Caco-2 (cell line): Measurements from ENCODE around the gene NPAT. TPM values are rescaled to one million over a fixed set of nuclear protein-coding genes. Genes with fewer than 3 reads are reported as not detected.
A peak's percentile ranks its signal among the peaks of the same experiment; 100 is the strongest.
"Not testable (repeated sequence)": the region's sequence is repeated elsewhere in the genome, so short reads cannot be mapped to it uniquely, and the experiment has no call there.

Experiments
- BruUV-seq: library from RNA; stranded (reverse); fragments of 400-500 nt; replicated peaks from 2 replicates; lab custom pipeline; 2021; lab: Mats Ljungman, UMichigan
- CTCF ChIA-PET: fragments of 300-600 bp; sonication (Branson Sonifier 250); formaldehyde crosslinking; loops from one replicate; lab custom pipeline; 2022; ENCODE audit warnings: antibody characterized with exemption; lab: Charles Lee
- POLR2A ChIA-PET: fragments of 300-600 bp; sonication (Branson Sonifier 250); formaldehyde crosslinking; loops from one replicate; lab custom pipeline; 2022; ENCODE audit warnings: antibody characterized with exemption; lab: Charles Lee
- DNase-seq, 2 experiments: peaks; one replicate each; pipeline versions ENCODE4 v3.0.0 to v3.0.0-alpha.2; 2020 to 2022
- H3K27me3 ChIP-seq: replicated peaks from 2 replicates; pipeline ENCODE4 v1.6.0; 2011; ENCODE audit warnings: low read length; ENCODE audit not compliant: control insufficient read depth, insufficient read depth
- H3K36me3 ChIP-seq: 2 replicates; pipeline ENCODE4 v1.5.1; 2011; ENCODE audit warnings: low read length; ENCODE audit not compliant: control insufficient read depth, insufficient read depth
- H3K4me1 ChIP-seq: fragments of 250-450 bp; sonication (Bioruptor Pico); 2 replicates; pipeline ENCODE4 v1.5.1; 2020; ENCODE audit warnings: mild to moderate bottlenecking
- H3K4me3 ChIP-seq: 2 replicates; pipeline ENCODE4 v1.5.1; 2011; ENCODE audit warnings: low read depth, mild to moderate bottlenecking, control low read depth, low read length
- H3K9me3 ChIP-seq: fragments of 250-450 bp; sonication (Bioruptor Pico); 2 replicates; pipeline ENCODE4 v1.5.1; 2020; ENCODE audit warnings: mild to moderate bottlenecking, moderate library complexity
- H3K27ac Mint-ChIP-seq: one replicate; pipeline ENCODE4 v1.8.0; 2022; ENCODE audit warnings: mixed read lengths; ENCODE audit not compliant: unreplicated experiment
- H3K27me3 Mint-ChIP-seq: one replicate; pipeline ENCODE4 v1.8.0; 2022; ENCODE audit warnings: mixed read lengths; ENCODE audit not compliant: insufficient read depth, unreplicated experiment
- H3K36me3 Mint-ChIP-seq: one replicate; pipeline ENCODE4 v1.8.0; 2022; ENCODE audit warnings: mild to moderate bottlenecking, mixed read lengths; ENCODE audit not compliant: insufficient read depth, unreplicated experiment
- H3K4me1 Mint-ChIP-seq: one replicate; pipeline ENCODE4 v1.8.0; 2022; ENCODE audit warnings: low read depth, mixed read lengths; ENCODE audit not compliant: unreplicated experiment
- H3K4me3 Mint-ChIP-seq: one replicate; pipeline ENCODE4 v1.8.0; 2022; ENCODE audit warnings: mild to moderate bottlenecking, moderate library complexity, mixed read lengths; ENCODE audit not compliant: unreplicated experiment
- H3K9me3 Mint-ChIP-seq: one replicate; pipeline ENCODE4 v1.8.0; 2022; ENCODE audit warnings: mixed read lengths; ENCODE audit not compliant: unreplicated experiment
- CTCF ChIP-seq, 2 experiments: fragments of 200-600 bp in 1 of 2; IDR thresholded peaks; 1 replicate in 1 of 2; 2 replicates in 1 of 2; pipeline versions ENCODE4 v1.5.1 to v1.8.0; 2011 to 2022; ENCODE audit warnings: antibody characterized with exemption in 1 of 2, control low read depth in 1 of 2, inconsistent platforms in 1 of 2, low read depth in 1 of 2, low read length in 1 of 2, mild to moderate bottlenecking in 1 of 2, moderate library complexity in 1 of 2; ENCODE audit not compliant: insufficient read depth in 1 of 2, severe bottlenecking in 1 of 2, unreplicated experiment in 1 of 2
- intact Hi-C: fragments of 100-400 bp; cut with micrococcal nuclease; formaldehyde crosslinking; loops from one replicate; pipeline ENCODE4 v1.10.0; 2022; ENCODE audit not compliant: unreplicated experiment
- total RNA-seq: library from RNA; stranded (reverse); gene quantifications from 2 replicates; pipeline ENCODE4 v1.2.3, GENCODE V29; 2022

The NPAT gene
- total RNA-seq, 1 experiment from 2014 or later = 29.5 TPM

DNA sequence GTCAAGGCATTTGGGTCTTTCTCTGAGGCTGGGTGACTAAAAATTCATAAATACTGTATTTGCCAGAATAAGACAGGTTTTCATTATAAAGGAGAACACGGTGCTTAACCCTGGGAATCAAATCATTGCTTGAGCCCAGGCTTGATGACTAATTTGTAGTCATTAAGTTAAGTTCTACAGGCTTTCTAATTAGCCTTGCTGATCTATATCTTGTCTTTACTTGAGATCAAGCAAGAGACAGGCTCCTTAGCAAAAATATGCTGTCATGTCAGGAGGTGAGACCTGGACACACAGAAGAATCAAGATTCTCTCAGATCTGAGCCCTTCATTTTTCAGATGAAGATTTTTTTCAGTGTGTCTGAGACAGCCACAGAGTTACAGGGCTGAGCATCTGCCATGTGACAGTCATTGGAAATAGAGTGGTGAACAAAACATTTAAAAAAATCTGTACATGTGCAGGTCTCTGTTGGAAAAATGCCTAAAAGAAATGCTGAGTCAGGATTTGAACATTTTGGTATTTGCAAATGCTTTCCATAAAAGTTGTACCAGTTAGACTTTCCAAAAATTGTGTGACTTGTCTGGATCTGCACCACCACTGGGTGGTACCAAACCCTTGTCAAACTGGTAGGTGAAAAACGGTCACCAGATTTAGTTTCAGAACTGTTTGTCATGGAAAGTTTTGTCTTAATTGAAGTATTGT, 86.4 kb downstream of the NPAT start:
- Histone ChIP-seq H3K4me3 (no peak overlapping the region), H3K27me3 (no peaks in the 10 kb centered on the region), H3K4me1 (no peaks in the 10 kb centered on the region), H3K36me3 (peaks cover 3% of the 10 kb centered on the region; the same call in 1 of the 2 replicates), H3K9me3 (no peaks in the 10 kb centered on the region)
- ChIA-PET POLR2A (no interaction called here), CTCF (interaction anchor here (0.7 kb wide), 1 partner anchor 17 kb away, joined by 4 read pairs; no protein-coding TSS in a partner anchor)
- intact Hi-C loops = loop anchor here (1.0 kb wide), 1 partner anchor 512 kb away; no protein-coding TSS in a partner anchor
- Mint-ChIP-seq H3K27ac (no peak overlapping the region), H3K4me3 (no peak overlapping the region), H3K27me3 (no peaks in the 10 kb centered on the region), H3K9me3 (no peaks in the 10 kb centered on the region), H3K4me1 (no peaks in the 10 kb centered on the region), H3K36me3 (peaks cover 44% of the 10 kb centered on the region)
- BruUV-seq = no TSS peak
- TF ChIP-seq CTCF (IDR thresholded peaks at IDR 0.05; ENCODE audit: insufficient read depth in 1 of 2, low read depth in 1 of 2, low read length in 1 of 2, severe bottlenecking in 1 of 2, unreplicated experiment in 1 of 2) = peak in 1 of 2 experiments; percentile 37
- DNase-seq = peak in 1 of 2 experiments; percentile 21

GRCh38 chr11:108132993-108133538, 89.4 kb downstream of the NPAT start:
- H3K27me3 ChIP-seq, H3K36me3 ChIP-seq, DNase-seq, BruUV-seq, H3K27me3 Mint-ChIP-seq, intact Hi-C loops, H3K4me1 Mint-ChIP-seq, H3K9me3 Mint-ChIP-seq, H3K4me1 ChIP-seq, H3K4me3 Mint-ChIP-seq, POLR2A ChIA-PET, H3K27ac Mint-ChIP-seq, H3K4me3 ChIP-seq, H3K9me3 ChIP-seq: not testable (repeated sequence)
- CTCF ChIA-PET = interaction anchor here (0.6 kb wide), 1 partner anchor 133 kb away, joined by 4 read pairs; no protein-coding TSS in a partner anchor
- H3K36me3 Mint-ChIP-seq = peaks cover 33% of the 10 kb centered on the region

GRCh38 chr11:108131993-108132392, 90.4 kb downstream of the NPAT start:
- BruUV-seq = no TSS peak
- no peaks in the 10 kb centered on the region for H3K9me3 ChIP-seq
- no peak for DNase-seq
- H3K27me3 ChIP-seq = no peaks in the 10 kb centered on the region
- ChIA-PET CTCF (no interaction called here), POLR2A (no interaction called here)
- peaks cover 2% of the 10 kb centered on the region; the same call in 1 of the 2 replicates for H3K36me3 ChIP-seq
- H3K36me3 Mint-ChIP-seq = peaks cover 36% of the 10 kb centered on the region
- TF ChIP-seq CTCF (IDR thresholded peaks at IDR 0.05; ENCODE audit: insufficient read depth in 1 of 2, low read depth in 1 of 2, low read length in 1 of 2, severe bottlenecking in 1 of 2, unreplicated experiment in 1 of 2) = no peak
- no peaks in the 10 kb centered on the region for H3K4me1 Mint-ChIP-seq
- H3K4me1 ChIP-seq = no peaks in the 10 kb centered on the region
- H3K9me3 Mint-ChIP-seq = no peaks in the 10 kb centered on the region
- H3K4me3 Mint-ChIP-seq = no peak overlapping the region
- no peak overlapping the region for H3K27ac Mint-ChIP-seq
- intact Hi-C loops = no loop called here
- no peak overlapping the region for H3K4me3 ChIP-seq
- H3K27me3 Mint-ChIP-seq = no peaks in the 10 kb centered on the region
